SK-N-SH (cell line): ENCODE results near the gene RSRC1. TPM values are rescaled to one million over a fixed set of nuclear protein-coding genes. Genes with fewer than 3 reads are reported as not detected.

Experiments
- CTCF ChIA-PET: fragments of 300-600, 350-600 bp; formaldehyde crosslinking; extraction: SDS; loops from one replicate; lab custom pipeline; 2021; lab: Yijun Ruan, JAX
- POLR2A ChIA-PET: fragments of 350-600 bp; sonication (Branson Sonifier 250); formaldehyde crosslinking; extraction: SDS; loops from one replicate; lab custom pipeline; 2020; ENCODE audit warnings: antibody characterized with exemption, inconsistent platforms; lab: Yijun Ruan, JAX
- DNase-seq: peaks from one replicate; pipeline ENCODE4 v3.0.0; 2012
- H2AFZ ChIP-seq: fragments of 200-600 bp; sonication (generic); 2 replicates; pipeline ENCODE4 v1.8.1; 2016; ENCODE audit warnings: antibody characterized with exemption, mild to moderate bottlenecking, low read depth
- H3F3A ChIP-seq: fragments of 200-600 bp; sonication (generic); replicated peaks from 2 replicates; pipeline ENCODE3; 2016; ENCODE audit warnings: antibody characterized with exemption, mild to moderate bottlenecking; ENCODE audit not compliant: insufficient read depth
- H3K27ac ChIP-seq, 2 experiments: fragments of 200-500 bp in 1 of 2; fragments of 200-600 bp in 1 of 2; sonication (Bioruptor generic) in 1 of 2; sonication (generic), shearing (Covaris generic) in 1 of 2; 2 replicates each; pipeline versions ENCODE4 v1.5.1 to v1.6.1; 2014 to 2016; ENCODE audit warnings: low read depth in 2 of 2, inconsistent platforms in 1 of 2, low read length in 1 of 2, mild to moderate bottlenecking in 1 of 2, mixed read lengths in 1 of 2
- H3K27me3 ChIP-seq: fragments of 200-600 bp; sonication (generic), shearing (Covaris generic); 2 replicates; pipeline ENCODE4 v1.6.1; 2016; ENCODE audit warnings: mixed run types; ENCODE audit not compliant: insufficient read depth
- H3K36me3 ChIP-seq, 2 experiments: fragments of 200-500 bp in 1 of 2; fragments of 200-600 bp in 1 of 2; sonication (Bioruptor generic) in 1 of 2; sonication (generic) in 1 of 2; replicated peaks in 1 of 2; 2 replicates each; pipeline versions ENCODE3 to v1.5.1; 2014 to 2016; ENCODE audit warnings: low read length in 1 of 2, mild to moderate bottlenecking in 1 of 2; ENCODE audit not compliant: insufficient read depth in 2 of 2, control insufficient read depth in 1 of 2
- H3K4me1 ChIP-seq, 2 experiments: fragments of 200-500 bp in 1 of 2; fragments of 200-600 bp in 1 of 2; sonication (Bioruptor generic) in 1 of 2; sonication (generic), shearing (Covaris generic) in 1 of 2; 2 replicates each; pipeline versions ENCODE4 v1.5.1 to v1.6.1; 2014 to 2016; ENCODE audit warnings: low read depth in 1 of 2, low read length in 1 of 2, mixed run types in 1 of 2; ENCODE audit not compliant: insufficient read depth in 2 of 2, control insufficient read depth in 1 of 2
- H3K4me2 ChIP-seq: fragments of 200-600 bp; sonication (generic), shearing (Covaris generic); 2 replicates; pipeline ENCODE4 v1.6.1; 2017; ENCODE audit warnings: mixed run types
- H3K4me3 ChIP-seq, 2 experiments: fragments of 200-500 bp in 1 of 2; fragments of 200-600 bp in 1 of 2; sonication (Bioruptor generic) in 1 of 2; sonication (generic), shearing (Covaris generic) in 1 of 2; 2 replicates each; pipeline versions ENCODE4 v1.5.1 to v1.8.1; 2014 to 2016; ENCODE audit warnings: low read depth in 2 of 2, inconsistent platforms in 1 of 2, low read length in 1 of 2, mild to moderate bottlenecking in 1 of 2, mixed read lengths in 1 of 2, moderate library complexity in 1 of 2
- H3K79me2 ChIP-seq: fragments of 200-600 bp; sonication (generic); 2 replicates; pipeline ENCODE4 v1.8.1; 2017; ENCODE audit warnings: mild to moderate bottlenecking; ENCODE audit not compliant: insufficient read depth
- H3K9ac ChIP-seq: fragments of 200-600 bp; sonication (generic); 2 replicates; pipeline ENCODE4 v1.6.1; 2017; ENCODE audit warnings: mixed run types
- H3K9me2 ChIP-seq: fragments of 200-600 bp; sonication (generic); 2 replicates; pipeline ENCODE4 v1.6.1; 2017; ENCODE audit warnings: mixed run types
- H3K9me3 ChIP-seq: fragments of 200-600 bp; sonication (generic); 2 replicates; pipeline ENCODE4 v1.6.1; 2017; ENCODE audit warnings: mixed run types, mild to moderate bottlenecking, moderate library complexity
- H4K20me1 ChIP-seq: fragments of 200-600 bp; sonication (generic); 2 replicates; pipeline ENCODE4 v1.6.1; 2017; ENCODE audit warnings: mild to moderate bottlenecking, mixed run types; ENCODE audit not compliant: insufficient read depth
- EZH2phosphoT487 ChIP-seq: fragments of 200-600 bp; sonication (generic); IDR thresholded peaks from 2 replicates; pipeline ENCODE4 v1.6.1; 2017; ENCODE audit warnings: low read depth, mixed run types, mild to moderate bottlenecking, antibody characterized with exemption, moderate library complexity, borderline replicate concordance
- MXI1 ChIP-seq: IDR thresholded peaks from 2 replicates; pipeline ENCODE4 v1.6.1; 2012; ENCODE audit warnings: mild to moderate bottlenecking, low read depth, low read length, improper control_type of control experiment
- RAD21 ChIP-seq: IDR thresholded peaks from 2 replicates; pipeline ENCODE4 v1.6.1; 2012; ENCODE audit warnings: mild to moderate bottlenecking, low read length
- RXRA ChIP-seq: IDR thresholded peaks from 2 replicates; pipeline ENCODE4 v1.4.0; 2012; ENCODE audit warnings: low read depth, mild to moderate bottlenecking, borderline replicate concordance
- TEAD4 ChIP-seq: IDR thresholded peaks from 2 replicates; pipeline ENCODE4 v1.4.0; 2012; ENCODE audit warnings: mild to moderate bottlenecking, borderline replicate concordance; ENCODE audit not compliant: insufficient read depth
- polyA plus RNA-seq, 3 experiments: library from polyadenylated mRNA; depleted of rRNA; stranded (reverse); fragments of >200 nt; gene quantifications; 2 replicates each; pipeline ENCODE4 v1.2.3, GENCODE V29; 2012

Gene RSRC1
- polyA plus RNA-seq, 1 of the 3 experiments (the other 2 are of a cell fraction), result 4.5 TPM

DNA sequence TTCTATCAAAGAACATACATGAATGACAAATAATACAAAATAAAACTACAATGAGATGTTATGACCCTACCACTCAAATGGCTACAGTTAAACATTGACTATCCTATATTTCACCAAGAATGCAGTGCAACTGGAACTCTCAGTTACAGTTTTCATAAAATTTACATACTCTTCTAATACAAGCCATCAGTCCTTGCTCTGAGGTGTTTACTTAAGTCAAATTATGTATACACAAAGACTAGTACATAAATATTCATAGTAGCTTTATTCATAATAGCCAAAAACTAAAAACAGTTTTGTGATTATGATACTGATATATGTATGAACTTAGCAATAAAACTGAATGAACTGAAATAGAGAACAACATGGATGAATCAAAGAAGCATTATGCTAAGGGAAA lies 480.3 kb downstream of the RSRC1 start:
- no peaks in the 10 kb centered on the region for H3K9me2 ChIP-seq
- no peak overlapping the region for H3K27ac ChIP-seq
- no peak overlapping the region for H3K4me3 ChIP-seq
- peaks cover 0 to 5% of the 10 kb centered on the region in 2 experiments for H3K36me3 ChIP-seq
- no peaks in the 10 kb centered on the region for H3K79me2 ChIP-seq
- no peak for DNase-seq
- POLR2A ChIA-PET, result no interaction called here
- H2AFZ ChIP-seq, result no peak overlapping the region
- no peaks in the 10 kb centered on the region for H4K20me1 ChIP-seq
- H3F3A ChIP-seq, result peaks cover 3% of the 10 kb centered on the region
- TF ChIP-seq EZH2phosphoT487 (no peak), TEAD4 (no peak), RAD21 (no peak), RXRA (no peak), MXI1 (no peak)
- TF ChIP-seq, all 33 proteins: peak for 0
- H3K4me2 ChIP-seq, result no peak overlapping the region
- H3K9me3 ChIP-seq, result no peaks in the 10 kb centered on the region
- no peaks in the 10 kb centered on the region for H3K4me1 ChIP-seq
- H3K27me3 ChIP-seq, result no peaks in the 10 kb centered on the region
- CTCF ChIA-PET, result no interaction called here
- H3K9ac ChIP-seq, result no peak overlapping the region

Other genes with a start within 250 kb of the RSRC1 start
- 17.1 and 20.2 TPM in 2 replicates for gene SHOX2, start 3.7 kb upstream of the RSRC1 start, polyA plus RNA-seq (2012; rRNA removed)